ENCODE measurements around the gene KDELR3.
"Not testable (repeated sequence)": the region's sequence is repeated elsewhere in the genome, so short reads cannot be mapped to it uniquely, and the experiment has no call there.

KDELR3 gene

DNA sequence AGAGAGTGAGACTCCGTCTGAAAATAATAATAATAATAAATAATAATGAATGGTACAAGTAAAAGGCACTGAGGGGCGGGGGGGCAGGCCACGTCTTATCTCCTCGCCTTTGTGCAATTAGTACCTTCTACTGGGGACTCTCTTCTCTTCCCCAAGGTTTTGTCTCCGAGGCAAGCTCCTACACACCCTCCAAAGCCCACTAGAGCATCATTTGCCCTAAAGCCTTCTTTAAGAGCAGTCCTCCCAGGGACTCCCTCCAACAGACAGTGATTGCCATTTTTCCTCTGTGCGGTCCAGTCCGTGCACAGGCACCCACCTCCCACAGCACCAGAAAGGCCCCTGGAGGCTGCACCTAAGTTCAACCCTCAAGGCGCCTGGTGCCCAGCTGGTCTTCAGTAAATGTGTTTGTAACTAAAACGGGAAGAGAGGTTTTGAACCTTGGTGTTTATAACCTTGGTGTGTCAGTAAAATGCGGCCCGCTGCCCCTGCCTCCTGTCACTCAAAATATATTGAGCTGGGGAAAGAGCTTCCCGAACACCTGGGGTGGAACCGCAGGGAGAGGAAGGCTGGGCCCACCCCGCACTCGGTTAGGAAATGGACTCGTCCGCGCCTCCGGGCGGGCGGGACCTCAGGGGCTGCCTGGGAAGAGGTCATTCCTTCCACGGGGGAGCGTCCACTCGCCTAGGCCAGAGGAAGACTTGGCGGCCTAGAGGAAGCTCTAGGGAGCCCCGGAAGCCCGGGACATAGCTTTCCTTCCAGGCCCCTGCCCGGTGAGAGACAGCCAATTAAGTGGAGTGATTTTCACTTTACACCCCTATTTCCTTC lies 4.7 kb upstream of the KDELR3 start:
- TF ChIP-seq POLR2AphosphoS5 (IDR thresholded peaks at IDR 0.05; ENCODE audit: low read depth, low read length) = no peak
- no peak for TF ChIP-seq TAF1 (IDR thresholded peaks at IDR 0.05; ENCODE audit: low read depth, low read length)
- no peak for TF ChIP-seq POU2F2 (IDR thresholded peaks at IDR 0.05; ENCODE audit: low read depth, low read length)
- no peak for TF ChIP-seq POLR2A (IDR thresholded peaks at IDR 0.05; ENCODE audit: low read depth, low read length)
- no peak for TF ChIP-seq SPI1 (IDR thresholded peaks at IDR 0.05; ENCODE audit: low read depth, low read length)
- TF ChIP-seq PAX5 (IDR thresholded peaks at IDR 0.05; ENCODE audit: insufficient read depth, low read length, severe bottlenecking) = no peak
- FAIRE-seq (no peak), DNase-seq (ENCODE audit: insufficient read length, low spot score) (no peak)

DNA sequence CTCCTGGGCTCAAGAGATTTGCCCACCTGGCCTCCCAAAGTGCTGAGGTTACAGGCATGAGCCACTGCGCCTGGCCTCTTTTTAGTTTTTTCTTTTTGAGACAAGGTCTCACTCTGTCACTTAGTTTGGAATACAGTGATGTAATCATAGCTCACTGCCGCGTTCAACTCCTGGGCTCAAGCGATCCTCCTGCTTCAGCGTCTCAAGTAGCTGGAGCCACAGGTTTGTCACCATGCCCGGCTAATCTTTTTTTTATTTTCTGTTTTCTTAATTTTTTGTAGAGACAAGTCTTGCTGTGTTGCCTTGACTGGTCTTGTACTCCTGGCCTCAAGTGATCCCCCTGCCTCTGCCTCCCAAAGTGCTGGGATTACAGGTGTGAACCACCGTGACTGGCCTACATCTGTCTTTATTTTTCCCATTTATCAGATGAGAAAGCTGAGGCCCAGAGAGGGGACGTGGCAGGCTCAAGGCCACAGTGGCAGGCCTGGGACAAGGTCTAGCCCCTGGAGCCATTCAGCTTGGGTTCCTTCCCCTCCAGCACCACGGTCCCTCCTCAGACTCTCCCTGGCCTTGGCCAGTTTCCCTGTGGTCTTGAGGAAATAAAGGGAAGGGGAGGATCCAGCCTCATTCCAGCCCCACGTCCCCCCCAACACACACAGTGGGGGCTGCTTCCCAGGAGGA lies 2.8 kb upstream of the KDELR3 start:
- no peak for TF ChIP-seq PAX5 (IDR thresholded peaks at IDR 0.05; ENCODE audit: insufficient read depth, low read length, severe bottlenecking)
- TF ChIP-seq POU2F2 (IDR thresholded peaks at IDR 0.05; ENCODE audit: low read depth, low read length) = no peak
- TF ChIP-seq TAF1 (IDR thresholded peaks at IDR 0.05; ENCODE audit: low read depth, low read length) = no peak
- TF ChIP-seq POLR2AphosphoS5 (IDR thresholded peaks at IDR 0.05; ENCODE audit: low read depth, low read length) = no peak
- no peak for TF ChIP-seq SPI1 (IDR thresholded peaks at IDR 0.05; ENCODE audit: low read depth, low read length)
- no peak for TF ChIP-seq POLR2A (IDR thresholded peaks at IDR 0.05; ENCODE audit: low read depth, low read length)
- DNase-seq (ENCODE audit: insufficient read length, low spot score) (no peak), FAIRE-seq (no peak)

DNA sequence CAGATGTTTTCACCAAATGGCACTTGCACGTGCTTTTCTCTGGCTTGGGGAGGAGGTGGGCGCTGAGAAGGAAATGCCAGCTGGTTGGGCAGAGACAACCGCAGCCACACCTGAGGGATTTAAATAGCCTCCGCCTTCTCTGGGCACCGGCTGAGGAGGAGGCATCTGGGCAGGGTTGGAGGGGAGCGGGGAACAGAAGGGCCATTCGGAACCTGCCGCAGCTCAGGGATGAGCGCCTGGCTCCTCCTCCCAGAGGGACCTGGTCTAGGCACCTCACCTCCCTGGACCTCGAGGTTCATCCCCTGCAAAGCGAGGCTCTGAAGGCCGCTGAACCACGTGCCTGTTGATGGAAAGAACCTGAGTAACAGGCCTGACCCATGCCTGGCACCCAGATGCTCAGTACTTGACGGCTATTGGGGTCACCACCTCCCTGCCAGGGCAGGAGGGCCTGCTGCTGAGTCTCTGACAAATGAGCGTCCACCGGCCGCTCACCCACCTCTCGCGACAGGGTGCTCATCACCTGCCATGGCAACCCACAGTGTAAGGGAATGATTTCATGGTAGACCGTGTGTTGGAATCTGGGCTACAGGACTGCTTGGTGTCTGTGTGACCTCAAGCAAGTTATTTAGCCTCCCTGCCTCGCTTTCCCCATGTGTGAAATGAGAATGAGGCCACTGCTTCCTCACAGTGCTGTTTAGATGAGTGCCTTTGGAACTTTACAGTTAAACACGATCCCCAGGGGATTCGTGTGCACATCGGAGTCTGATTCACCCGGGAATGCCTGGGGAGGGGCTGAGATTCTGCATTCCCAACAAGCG lies 2.0 kb upstream of the KDELR3 start:
- no peak for TF ChIP-seq POLR2A (IDR thresholded peaks at IDR 0.05; ENCODE audit: low read depth, low read length)
- TF ChIP-seq TAF1 (IDR thresholded peaks at IDR 0.05; ENCODE audit: low read depth, low read length) = no peak
- TF ChIP-seq POU2F2 (IDR thresholded peaks at IDR 0.05; ENCODE audit: low read depth, low read length) = no peak
- no peak for TF ChIP-seq PAX5 (IDR thresholded peaks at IDR 0.05; ENCODE audit: insufficient read depth, low read length, severe bottlenecking)
- no peak for TF ChIP-seq POLR2AphosphoS5 (IDR thresholded peaks at IDR 0.05; ENCODE audit: low read depth, low read length)
- no peak for TF ChIP-seq SPI1 (IDR thresholded peaks at IDR 0.05; ENCODE audit: low read depth, low read length)
- no peak for DNase-seq (ENCODE audit: insufficient read length, low spot score)
- peak; percentile 26 for FAIRE-seq

DNA sequence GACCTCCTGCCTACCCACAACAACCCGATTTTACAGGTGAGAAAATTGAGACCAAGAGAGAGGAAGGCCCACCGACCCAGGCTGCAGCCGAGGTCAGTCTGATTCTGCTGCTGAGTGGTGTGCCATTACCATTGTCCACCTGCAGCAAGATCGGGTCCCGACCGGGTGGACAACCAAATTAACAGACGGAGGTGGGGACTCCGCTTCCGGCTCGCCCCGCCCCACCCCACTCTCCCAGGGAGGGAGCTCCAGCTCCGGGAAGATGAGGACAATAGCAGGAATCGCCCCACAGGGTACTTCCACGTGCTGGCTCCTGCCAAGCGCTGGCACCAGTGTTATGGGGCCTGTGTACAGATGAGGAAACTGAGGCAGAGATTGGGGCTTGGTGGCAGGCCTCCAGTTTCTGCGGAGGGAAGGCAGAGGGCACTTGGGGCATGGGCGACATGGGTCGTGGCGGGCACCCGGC lies 425 bp upstream of the KDELR3 start:
- no peak for TF ChIP-seq TAF1 (IDR thresholded peaks at IDR 0.05; ENCODE audit: low read depth, low read length)
- no peak for TF ChIP-seq POU2F2 (IDR thresholded peaks at IDR 0.05; ENCODE audit: low read depth, low read length)
- no peak for TF ChIP-seq POLR2A (IDR thresholded peaks at IDR 0.05; ENCODE audit: low read depth, low read length)
- no peak for TF ChIP-seq PAX5 (IDR thresholded peaks at IDR 0.05; ENCODE audit: insufficient read depth, low read length, severe bottlenecking)
- TF ChIP-seq POLR2AphosphoS5 (IDR thresholded peaks at IDR 0.05; ENCODE audit: low read depth, low read length) = no peak
- TF ChIP-seq SPI1 (IDR thresholded peaks at IDR 0.05; ENCODE audit: low read depth, low read length) = no peak
- FAIRE-seq (no peak), DNase-seq (ENCODE audit: insufficient read length, low spot score) (no peak)

DNA sequence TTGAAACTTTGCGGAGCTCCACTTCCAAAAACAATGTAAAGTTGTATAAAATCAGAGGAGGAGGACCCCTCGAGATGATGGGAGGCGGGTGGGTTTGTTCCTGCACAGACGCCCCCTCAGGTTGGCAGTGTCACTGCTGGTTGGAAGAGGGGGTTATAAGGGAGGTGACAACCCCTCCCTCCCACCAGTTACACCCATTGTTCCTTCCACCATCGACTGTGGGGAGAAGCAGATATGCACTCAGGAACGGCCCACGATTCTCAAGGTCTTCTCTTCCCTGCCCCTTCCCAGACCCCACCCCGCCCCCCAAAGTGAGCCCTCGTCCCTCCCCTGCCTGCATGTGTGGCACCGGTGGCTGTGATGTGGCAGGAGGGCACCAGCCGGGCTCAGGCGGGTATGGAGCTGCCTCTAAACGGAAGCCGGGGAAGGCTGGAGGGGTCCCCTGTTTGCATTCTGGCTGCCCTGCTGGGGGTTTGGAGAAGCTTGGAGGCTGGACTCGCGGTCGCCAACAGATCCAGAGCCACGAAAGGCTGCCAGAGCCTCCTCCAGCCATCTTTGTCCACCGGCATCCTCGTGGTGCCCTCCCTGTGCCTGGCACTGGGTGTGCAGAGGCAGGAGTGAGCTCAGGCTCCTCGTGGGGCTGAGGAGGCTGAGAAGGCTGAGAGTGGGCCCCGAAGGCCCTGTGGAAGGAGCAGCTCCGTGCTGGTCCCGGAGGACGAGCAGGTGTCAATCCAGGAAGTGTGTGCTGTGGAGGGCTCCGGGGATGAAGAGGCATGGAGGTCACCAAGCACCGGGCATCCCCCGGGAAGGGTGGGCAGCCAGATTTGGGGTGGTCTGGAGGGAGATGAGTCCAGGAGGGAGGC lies 778 bp downstream of the KDELR3 start:
- FAIRE-seq (no peak), DNase-seq (ENCODE audit: insufficient read length, low spot score) (no peak)
- TF ChIP-seq TAF1 (IDR thresholded peaks at IDR 0.05; ENCODE audit: low read depth, low read length) (no peak), POU2F2 (IDR thresholded peaks at IDR 0.05; ENCODE audit: low read depth, low read length) (no peak), POLR2A (IDR thresholded peaks at IDR 0.05; ENCODE audit: low read depth, low read length) (no peak), POLR2AphosphoS5 (IDR thresholded peaks at IDR 0.05; ENCODE audit: low read depth, low read length) (no peak), SPI1 (IDR thresholded peaks at IDR 0.05; ENCODE audit: low read depth, low read length) (no peak), PAX5 (IDR thresholded peaks at IDR 0.05; ENCODE audit: insufficient read depth, low read length, severe bottlenecking) (no peak)

DNA sequence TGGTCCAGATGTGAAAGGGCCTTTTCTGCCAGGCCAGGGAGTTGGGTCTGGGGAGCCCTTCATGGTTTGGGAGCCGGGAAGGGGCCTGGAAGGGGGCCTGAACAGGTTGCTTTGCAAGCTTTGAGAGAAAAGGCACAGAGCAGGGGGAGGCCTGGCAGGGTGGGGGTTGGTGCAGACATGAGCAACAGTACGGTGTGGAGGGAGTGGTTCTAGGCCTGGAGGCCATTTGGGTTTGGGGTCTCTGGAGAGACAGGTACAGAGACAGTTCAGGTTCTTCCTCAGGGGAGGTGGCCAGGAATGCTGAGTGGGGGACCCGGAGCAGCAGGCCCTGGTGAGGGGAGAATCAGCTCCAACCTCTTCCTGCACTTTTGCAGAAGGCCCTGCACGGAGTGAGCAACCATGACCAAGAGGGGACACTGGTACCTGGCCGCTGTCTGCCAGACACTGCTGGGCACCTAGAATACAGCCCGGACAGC lies 1.4 kb downstream of the KDELR3 start:
- DNase-seq (ENCODE audit: insufficient read length, low spot score) (no peak), FAIRE-seq (no peak)
- TF ChIP-seq POLR2AphosphoS5 (IDR thresholded peaks at IDR 0.05; ENCODE audit: low read depth, low read length) (no peak), PAX5 (IDR thresholded peaks at IDR 0.05; ENCODE audit: insufficient read depth, low read length, severe bottlenecking) (no peak), POU2F2 (IDR thresholded peaks at IDR 0.05; ENCODE audit: low read depth, low read length) (no peak), SPI1 (IDR thresholded peaks at IDR 0.05; ENCODE audit: low read depth, low read length) (no peak), POLR2A (IDR thresholded peaks at IDR 0.05; ENCODE audit: low read depth, low read length) (no peak), TAF1 (IDR thresholded peaks at IDR 0.05; ENCODE audit: low read depth, low read length) (no peak)

DNA sequence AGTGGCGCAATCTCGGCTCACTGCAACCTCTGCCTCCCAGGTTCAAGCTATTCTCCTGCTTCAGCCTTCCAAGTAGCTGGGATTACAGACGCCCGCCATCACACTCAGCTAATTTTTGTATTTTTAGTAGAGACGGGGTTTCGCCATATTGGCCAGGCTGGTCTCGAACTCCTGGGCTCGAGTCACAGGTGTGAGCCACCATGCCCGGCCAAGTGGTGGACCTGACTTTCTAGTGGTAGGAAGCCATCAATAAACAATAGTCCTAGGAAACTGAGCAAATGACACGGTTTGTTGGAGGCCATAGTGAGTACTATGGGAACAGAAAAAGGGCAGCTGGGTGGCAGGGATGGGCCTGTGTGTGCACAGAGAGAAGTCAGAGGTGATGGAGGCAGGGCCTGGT lies 2.3 kb downstream of the KDELR3 start:
- DNase-seq (ENCODE audit: insufficient read length, low spot score); FAIRE-seq: not testable (repeated sequence)

DNA sequence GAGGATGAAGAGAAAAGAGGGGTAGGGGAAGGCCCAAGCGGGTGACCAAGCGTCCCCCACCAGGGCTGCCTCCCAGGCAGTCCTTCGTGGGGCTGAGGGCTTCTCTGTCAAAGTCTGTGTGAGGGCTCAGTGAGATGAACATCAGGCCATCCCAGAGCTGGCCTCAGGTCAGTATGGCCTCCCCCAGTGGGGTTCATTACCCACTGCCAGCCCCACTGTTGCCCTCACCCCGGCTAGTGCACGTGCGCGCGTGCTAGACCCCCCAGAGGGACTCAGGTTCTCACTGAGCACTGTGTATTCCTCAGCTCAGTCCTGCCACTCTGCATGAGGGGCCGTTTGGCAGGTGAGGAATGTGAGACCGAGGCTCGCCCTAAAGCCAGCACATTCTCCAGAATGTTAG lies 3.3 kb downstream of the KDELR3 start:
- TF ChIP-seq POLR2A (IDR thresholded peaks at IDR 0.05; ENCODE audit: low read depth, low read length) (no peak), POLR2AphosphoS5 (IDR thresholded peaks at IDR 0.05; ENCODE audit: low read depth, low read length) (no peak), PAX5 (IDR thresholded peaks at IDR 0.05; ENCODE audit: insufficient read depth, low read length, severe bottlenecking) (no peak), POU2F2 (IDR thresholded peaks at IDR 0.05; ENCODE audit: low read depth, low read length) (no peak), TAF1 (IDR thresholded peaks at IDR 0.05; ENCODE audit: low read depth, low read length) (no peak), SPI1 (IDR thresholded peaks at IDR 0.05; ENCODE audit: low read depth, low read length) (no peak)
- DNase-seq (ENCODE audit: insufficient read length, low spot score) (no peak), FAIRE-seq (no peak)
